GM18873 (cell line): ENCODE data around the gene PKNOX2.
A peak's percentile ranks its signal among the peaks of the same experiment; 100 is the strongest.

Experiments used
- ATAC-seq: cut with Tn5 transposase; IDR thresholded peaks from one replicate; pipeline ENCODE4 v1.9.1; 2021; ENCODE audit warnings: mild to moderate bottlenecking, moderate library complexity, moderate number of reproducible peaks; ENCODE audit not compliant: unreplicated experiment, low FRiP score

Gene PKNOX2

GRCh38 chr11:125164422-125165110 lies at the start of gene PKNOX2:
TSS of gene PKNOX2 (plus strand) at chr11:125164751. CDS start at chr11:125351306, 186,555 bp downstream.
- no peak for ATAC-seq

- ATAC-seq, result no peak
These were observed 47.1 kb upstream of the PKNOX2 start for GRCh38 chr11:125117429-125117828.

GRCh38 chr11:125123194-125123946 lies 41.2 kb upstream of the PKNOX2 start:
- no peak for ATAC-seq

- peak; percentile 79 for ATAC-seq
These were observed 40.5 kb upstream of the PKNOX2 start for GRCh38 chr11:125123947-125124617.

- no peak for ATAC-seq
These were observed 39.9 kb upstream of the PKNOX2 start for GRCh38 chr11:125124618-125124992.

- ATAC-seq, result no peak
These were observed 36.1 kb upstream of the PKNOX2 start for GRCh38 chr11:125128450-125128849.

GRCh38 chr11:125129316-125129993 lies 35.1 kb upstream of the PKNOX2 start:
- ATAC-seq, result no peak

- no peak for ATAC-seq
These were observed 32.5 kb upstream of the PKNOX2 start for GRCh38 chr11:125132071-125132470.

- ATAC-seq, result no peak
These were observed 32.0 kb upstream of the PKNOX2 start for GRCh38 chr11:125132596-125132995.

- ATAC-seq, result no peak
These were observed 28.6 kb upstream of the PKNOX2 start for GRCh38 chr11:125136001-125136400.

GRCh38 chr11:125138966-125139365 lies 25.6 kb upstream of the PKNOX2 start:
- ATAC-seq, result no peak

- ATAC-seq, result no peak
These were observed 24.8 kb upstream of the PKNOX2 start for GRCh38 chr11:125139778-125140177.

GRCh38 chr11:125140233-125140632 lies 24.3 kb upstream of the PKNOX2 start:
- no peak for ATAC-seq

- ATAC-seq, result no peak
These were observed 23.4 kb upstream of the PKNOX2 start for GRCh38 chr11:125141178-125141577.

GRCh38 chr11:125141686-125142535 lies 22.6 kb upstream of the PKNOX2 start:
- ATAC-seq, result no peak

- ATAC-seq, result no peak
These were observed 18.3 kb upstream of the PKNOX2 start for GRCh38 chr11:125146232-125146631.

GRCh38 chr11:125147280-125147679 lies 17.3 kb upstream of the PKNOX2 start:
- ATAC-seq, result no peak

GRCh38 chr11:125148011-125148410 lies 16.5 kb upstream of the PKNOX2 start:
- ATAC-seq, result no peak

- no peak for ATAC-seq
These were observed 15.8 kb upstream of the PKNOX2 start for GRCh38 chr11:125148743-125149142.

GRCh38 chr11:125153837-125154236 lies 10.7 kb upstream of the PKNOX2 start:
- no peak for ATAC-seq
